ENCODE data around the gene RPS21. TPM values are rescaled to one million over a fixed set of nuclear protein-coding genes. Genes with fewer than 3 reads are reported as not detected.

RPS21 gene
- total and polyA plus RNA-seq, 2 of the 13 experiments (the other 11 are each of a cell fraction or from before 2014, with no cell fraction given): 2,647 to 11,063 TPM

DNA sequence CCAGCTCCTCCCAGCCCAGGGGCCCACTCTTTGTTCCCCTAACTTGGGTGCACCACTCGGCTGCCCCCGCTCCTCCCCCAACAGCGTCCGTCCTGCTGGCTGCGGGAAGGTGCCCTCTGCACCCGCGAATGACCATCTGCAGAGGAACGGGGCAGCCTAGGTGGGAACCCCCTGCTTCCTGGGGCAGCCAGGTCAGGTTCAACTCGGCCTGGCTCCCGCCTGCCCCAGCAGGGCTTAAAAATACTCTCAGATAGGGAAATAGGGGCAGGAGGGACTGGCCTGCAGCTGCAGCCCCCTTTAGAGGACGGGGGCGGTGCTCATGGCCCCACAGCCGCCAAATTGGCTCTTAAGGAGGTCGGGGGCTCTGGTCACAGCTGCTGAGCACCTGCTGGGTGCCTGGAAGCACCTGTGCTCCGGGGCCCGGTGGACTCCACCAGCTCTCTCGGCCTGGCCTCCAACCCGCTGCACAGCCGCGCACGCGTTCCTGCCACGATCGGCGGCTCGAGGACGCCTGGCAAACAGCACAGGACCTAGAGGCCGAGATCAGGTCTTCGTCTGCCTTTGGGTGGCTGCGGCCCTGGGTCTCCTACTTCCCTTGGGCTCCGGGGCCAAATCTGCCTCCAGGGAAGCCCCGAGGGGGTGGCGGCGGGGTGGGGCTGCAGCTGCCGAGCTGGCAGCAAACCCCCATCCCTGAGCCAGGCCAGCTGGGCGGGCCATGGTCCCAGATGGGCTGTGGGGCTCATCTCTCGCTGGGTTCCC is 19.1 kb upstream of the RPS21 start (continued):
- TF ChIP-seq FOSL2 (CRISPR knock-in tag; IDR thresholded peaks at IDR 0.05): peak; percentile 46; the same call in 1 of the 2 replicates
- TF ChIP-seq ZBTB8A (CRISPR knock-in tag; IDR thresholded peaks at IDR 0.05; ENCODE audit: borderline replicate concordance, low read depth): peak; percentile 91; the same call in 1 of the 2 replicates
- no peak; the same call in 1 of the 2 replicates for TF ChIP-seq HIVEP1 (CRISPR knock-in tag; IDR thresholded peaks at IDR 0.05)
- no peak for TF ChIP-seq ERF (CRISPR knock-in tag; IDR thresholded peaks at IDR 0.05)
- TF ChIP-seq, protein P1, sequence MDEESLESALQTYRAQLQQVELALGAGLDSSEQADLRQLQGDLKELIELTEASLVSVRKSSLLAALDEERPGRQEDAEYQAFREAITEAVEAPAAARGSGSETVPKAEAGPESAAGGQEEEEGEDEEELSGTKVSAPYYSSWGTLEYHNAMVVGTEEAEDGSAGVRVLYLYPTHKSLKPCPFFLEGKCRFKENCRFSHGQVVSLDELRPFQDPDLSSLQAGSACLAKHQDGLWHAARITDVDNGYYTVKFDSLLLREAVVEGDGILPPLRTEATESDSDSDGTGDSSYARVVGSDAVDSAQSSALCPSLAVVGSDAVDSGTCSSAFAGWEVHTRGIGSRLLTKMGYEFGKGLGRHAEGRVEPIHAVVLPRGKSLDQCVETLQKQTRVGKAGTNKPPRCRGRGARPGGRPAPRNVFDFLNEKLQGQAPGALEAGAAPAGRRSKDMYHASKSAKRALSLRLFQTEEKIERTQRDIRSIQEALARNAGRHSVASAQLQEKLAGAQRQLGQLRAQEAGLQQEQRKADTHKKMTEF (CRISPR knock-in tag; IDR thresholded peaks at IDR 0.05): 0 out of 2 replicates have a peak, but pooled peaks have one; percentile 47
- peak; percentile 33; the same call in 1 of the 2 replicates for TF ChIP-seq POLR2AphosphoS5 (IDR thresholded peaks at IDR 0.05; ENCODE audit: low read depth, low read length)
- no peak for TF ChIP-seq PCBP2 (optimal IDR thresholded peaks at IDR 0.05; ENCODE audit: low read depth, low read length, poor library complexity, severe bottlenecking)
- TF ChIP-seq, protein P2, sequence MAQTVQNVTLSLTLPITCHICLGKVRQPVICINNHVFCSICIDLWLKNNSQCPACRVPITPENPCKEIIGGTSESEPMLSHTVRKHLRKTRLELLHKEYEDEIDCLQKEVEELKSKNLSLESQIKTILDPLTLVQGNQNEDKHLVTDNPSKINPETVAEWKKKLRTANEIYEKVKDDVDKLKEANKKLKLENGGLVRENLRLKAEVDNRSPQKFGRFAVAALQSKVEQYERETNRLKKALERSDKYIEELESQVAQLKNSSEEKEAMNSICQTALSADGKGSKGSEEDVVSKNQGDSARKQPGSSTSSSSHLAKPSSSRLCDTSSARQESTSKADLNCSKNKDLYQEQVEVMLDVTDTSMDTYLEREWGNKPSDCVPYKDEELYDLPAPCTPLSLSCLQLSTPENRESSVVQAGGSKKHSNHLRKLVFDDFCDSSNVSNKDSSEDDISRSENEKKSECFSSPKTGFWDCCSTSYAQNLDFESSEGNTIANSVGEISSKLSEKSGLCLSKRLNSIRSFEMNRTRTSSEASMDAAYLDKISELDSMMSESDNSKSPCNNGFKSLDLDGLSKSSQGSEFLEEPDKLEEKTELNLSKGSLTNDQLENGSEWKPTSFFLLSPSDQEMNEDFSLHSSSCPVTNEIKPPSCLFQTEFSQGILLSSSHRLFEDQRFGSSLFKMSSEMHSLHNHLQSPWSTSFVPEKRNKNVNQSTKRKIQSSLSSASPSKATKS (CRISPR knock-in tag; IDR thresholded peaks at IDR 0.05): no peak
- TF ChIP-seq ZNF841 (CRISPR knock-in tag; IDR thresholded peaks at IDR 0.05; ENCODE audit: borderline replicate concordance): no peak
- TF ChIP-seq NCOA1 (CRISPR knock-in tag; IDR thresholded peaks at IDR 0.05): no peak
- TF ChIP-seq TOE1 (CRISPR knock-in tag; IDR thresholded peaks at IDR 0.05): no peak; the same call in 1 of the 2 replicates
- peak; percentile 85; the same call in 1 of the 2 replicates for TF ChIP-seq ZFP37 (CRISPR knock-in tag; IDR thresholded peaks at IDR 0.05; ENCODE audit: borderline replicate concordance)
- TF ChIP-seq ZKSCAN1 (IDR thresholded peaks at IDR 0.05; ENCODE audit: low read length): no peak; the same call in 1 of the 2 replicates
- TF ChIP-seq, protein P3, sequence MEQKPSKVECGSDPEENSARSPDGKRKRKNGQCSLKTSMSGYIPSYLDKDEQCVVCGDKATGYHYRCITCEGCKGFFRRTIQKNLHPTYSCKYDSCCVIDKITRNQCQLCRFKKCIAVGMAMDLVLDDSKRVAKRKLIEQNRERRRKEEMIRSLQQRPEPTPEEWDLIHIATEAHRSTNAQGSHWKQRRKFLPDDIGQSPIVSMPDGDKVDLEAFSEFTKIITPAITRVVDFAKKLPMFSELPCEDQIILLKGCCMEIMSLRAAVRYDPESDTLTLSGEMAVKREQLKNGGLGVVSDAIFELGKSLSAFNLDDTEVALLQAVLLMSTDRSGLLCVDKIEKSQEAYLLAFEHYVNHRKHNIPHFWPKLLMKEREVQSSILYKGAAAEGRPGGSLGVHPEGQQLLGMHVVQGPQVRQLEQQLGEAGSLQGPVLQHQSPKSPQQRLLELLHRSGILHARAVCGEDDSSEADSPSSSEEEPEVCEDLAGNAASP (CRISPR knock-in tag; IDR thresholded peaks at IDR 0.05; ENCODE audit: borderline replicate concordance): no peak; the same call in none of the 2 replicates
- TF ChIP-seq, protein P4, sequence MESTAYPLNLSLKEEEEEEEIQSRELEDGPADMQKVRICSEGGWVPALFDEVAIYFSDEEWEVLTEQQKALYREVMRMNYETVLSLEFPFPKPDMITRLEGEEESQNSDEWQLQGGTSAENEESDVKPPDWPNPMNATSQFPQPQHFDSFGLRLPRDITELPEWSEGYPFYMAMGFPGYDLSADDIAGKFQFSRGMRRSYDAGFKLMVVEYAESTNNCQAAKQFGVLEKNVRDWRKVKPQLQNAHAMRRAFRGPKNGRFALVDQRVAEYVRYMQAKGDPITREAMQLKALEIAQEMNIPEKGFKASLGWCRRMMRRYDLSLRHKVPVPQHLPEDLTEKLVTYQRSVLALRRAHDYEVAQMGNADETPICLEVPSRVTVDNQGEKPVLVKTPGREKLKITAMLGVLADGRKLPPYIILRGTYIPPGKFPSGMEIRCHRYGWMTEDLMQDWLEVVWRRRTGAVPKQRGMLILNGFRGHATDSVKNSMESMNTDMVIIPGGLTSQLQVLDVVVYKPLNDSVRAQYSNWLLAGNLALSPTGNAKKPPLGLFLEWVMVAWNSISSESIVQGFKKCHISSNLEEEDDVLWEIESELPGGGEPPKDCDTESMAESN (CRISPR knock-in tag; conservative IDR thresholded peaks at IDR 0.05): no peak; the same call in 1 of the 2 replicates
- TF ChIP-seq RFXANK (CRISPR knock-in tag; IDR thresholded peaks at IDR 0.05): 0 out of 2 replicates have a peak, but pooled peaks have one; percentile 33
- 0 out of 2 replicates have a peak, but pooled peaks have one; percentile 2 for TF ChIP-seq ZNF7 (CRISPR knock-in tag; IDR thresholded peaks at IDR 0.05)
- no peak for TF ChIP-seq NAIF1 (CRISPR knock-in tag; IDR thresholded peaks at IDR 0.05; ENCODE audit: borderline replicate concordance)
- no peak for TF ChIP-seq ZSCAN30 (CRISPR knock-in tag; IDR thresholded peaks at IDR 0.05)
- TF ChIP-seq STAG1 (CRISPR knock-in tag; IDR thresholded peaks at IDR 0.05): no peak
- peak; percentile 96 for TF ChIP-seq ZNF558 (CRISPR knock-in tag; IDR thresholded peaks at IDR 0.05; ENCODE audit: borderline replicate concordance)
- no peak for TF ChIP-seq KAT2B (IDR thresholded peaks at IDR 0.05; ENCODE audit: borderline replicate concordance, low read depth, low read length)
- TF ChIP-seq PLRG1 (conservative IDR thresholded peaks at IDR 0.05): no peak
- TF ChIP-seq ZBTB1 (CRISPR knock-in tag; IDR thresholded peaks at IDR 0.05; ENCODE audit: borderline replicate concordance): peak; percentile 57; the same call in 1 of the 2 replicates

Measured in HepG2 (cell line).